Measurements from ENCODE around the gene PDE10A. TPM values are rescaled to one million over a fixed set of nuclear protein-coding genes. Genes with fewer than 3 reads are reported as not detected.

The PDE10A gene
- total and polyA plus RNA-seq, 2 of the 8 experiments (the other 6 are each of a cell fraction or from before 2014, with no cell fraction given) = 1.1 to 2.4 TPM

- TF ChIP-seq KDM1A (IDR thresholded peaks at IDR 0.05; ENCODE audit: borderline replicate concordance, low read length) = no peak
- TF ChIP-seq CTBP2 (IDR thresholded peaks at IDR 0.05; ENCODE audit: borderline replicate concordance, insufficient read depth, insufficient read length, low read length) = no peak
- no peak for TF ChIP-seq E2F6 (IDR thresholded peaks at IDR 0.05)
Observed at GRCh38 chr6:165480916-165481315, 182.1 kb downstream of the PDE10A start (continued).
